ENCODE data around the gene CPN2.

Gene CPN2

DNA sequence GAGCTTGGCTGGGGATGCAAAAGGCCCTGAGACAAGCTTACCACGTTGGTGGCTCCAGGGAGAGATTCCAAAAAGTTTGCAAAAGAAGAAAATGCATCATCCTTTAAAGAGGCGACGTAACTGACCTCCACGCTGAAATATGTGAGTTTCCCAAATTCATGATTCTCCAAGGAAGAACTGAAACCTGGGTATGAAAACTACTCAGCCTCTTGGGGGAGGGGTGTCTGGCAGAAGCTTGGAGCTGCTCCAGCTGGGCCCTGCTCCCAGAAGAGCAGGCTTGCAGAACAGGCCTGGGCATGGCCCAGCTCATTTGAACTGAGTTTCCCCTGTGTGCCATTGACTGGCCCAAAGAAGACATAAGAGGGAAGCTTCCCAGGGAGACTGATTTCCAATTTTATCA is 20.5 kb downstream of the CPN2 start:
- no peak for DNase-seq (ENCODE audit: extremely low read depth in 1 of 2, low read depth in 1 of 2)

DNA sequence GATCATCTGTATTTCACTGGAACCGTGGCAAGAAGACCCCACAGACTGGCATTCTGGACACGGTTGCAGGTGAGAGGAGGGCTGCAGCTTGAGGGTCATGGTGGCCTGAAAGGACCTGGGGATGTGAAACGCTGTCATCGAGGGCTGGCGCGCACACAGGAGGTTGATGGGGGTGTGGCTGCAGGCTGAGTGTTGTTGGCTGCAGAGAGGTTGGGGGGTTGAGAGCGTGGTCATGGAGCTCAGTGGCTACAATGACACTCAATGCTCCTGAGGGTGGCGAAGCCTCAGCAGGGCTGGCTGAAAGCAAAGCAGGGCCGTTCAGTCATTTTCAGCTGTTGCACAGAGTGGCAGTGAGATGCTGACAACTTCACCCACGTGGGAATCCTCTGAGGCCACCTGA is 21.0 kb downstream of the CPN2 start:
- no peak for DNase-seq (ENCODE audit: extremely low read depth in 1 of 2, low read depth in 1 of 2)

DNA sequence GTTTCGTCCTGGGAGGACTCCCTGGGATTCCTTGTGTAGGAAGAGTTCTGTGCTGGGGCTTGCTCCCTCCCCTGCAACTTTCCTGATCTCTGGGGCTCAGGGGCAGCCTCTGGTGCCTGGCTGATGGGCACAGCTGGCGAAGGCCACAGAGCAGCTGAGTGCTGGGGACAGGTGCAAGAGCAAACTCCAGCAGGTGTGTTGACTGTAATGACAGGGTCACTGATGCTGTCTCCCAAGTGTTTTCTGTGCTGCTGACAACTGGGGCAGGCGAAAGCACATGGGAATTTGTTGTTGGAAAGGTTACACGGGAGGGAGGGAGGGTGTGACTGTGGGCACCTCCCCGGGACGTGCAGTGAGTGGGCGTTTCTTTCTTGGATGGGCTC is 21.6 kb downstream of the CPN2 start:
- no peak for DNase-seq (ENCODE audit: extremely low read depth in 1 of 2, low read depth in 1 of 2)

DNA sequence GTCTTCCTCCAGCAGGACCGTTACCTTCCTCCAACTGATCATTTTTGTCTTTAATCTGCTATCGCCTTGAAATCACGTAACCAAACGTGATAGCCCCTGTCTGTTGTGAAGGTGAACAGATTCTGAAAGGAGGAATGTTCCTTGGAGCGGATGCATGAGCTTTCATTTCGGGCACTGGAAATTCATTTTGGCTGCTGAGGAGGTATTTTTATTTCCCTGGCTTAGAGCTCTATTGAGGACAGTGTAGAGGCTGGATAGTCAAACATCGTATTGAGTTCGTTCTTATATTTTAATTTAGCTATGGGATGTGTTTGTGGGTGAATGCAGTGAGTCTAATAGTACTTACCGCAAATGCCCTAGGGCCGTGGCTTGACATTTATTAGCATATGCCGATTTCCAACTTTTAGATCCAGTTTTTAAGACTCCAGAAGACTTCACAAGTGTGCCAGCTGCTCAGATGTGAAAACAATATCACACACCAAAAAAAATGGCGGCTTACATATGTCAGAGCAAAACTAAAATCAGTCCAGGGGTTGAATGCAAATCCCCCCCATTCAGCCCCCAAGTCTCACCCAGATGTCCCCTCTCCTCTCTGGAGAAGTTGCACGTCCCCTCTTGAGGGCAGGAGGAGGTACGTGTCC is 22.1 kb downstream of the CPN2 start:
- DNase-seq (ENCODE audit: extremely low read depth in 1 of 2, low read depth in 1 of 2) = no peak

DNA sequence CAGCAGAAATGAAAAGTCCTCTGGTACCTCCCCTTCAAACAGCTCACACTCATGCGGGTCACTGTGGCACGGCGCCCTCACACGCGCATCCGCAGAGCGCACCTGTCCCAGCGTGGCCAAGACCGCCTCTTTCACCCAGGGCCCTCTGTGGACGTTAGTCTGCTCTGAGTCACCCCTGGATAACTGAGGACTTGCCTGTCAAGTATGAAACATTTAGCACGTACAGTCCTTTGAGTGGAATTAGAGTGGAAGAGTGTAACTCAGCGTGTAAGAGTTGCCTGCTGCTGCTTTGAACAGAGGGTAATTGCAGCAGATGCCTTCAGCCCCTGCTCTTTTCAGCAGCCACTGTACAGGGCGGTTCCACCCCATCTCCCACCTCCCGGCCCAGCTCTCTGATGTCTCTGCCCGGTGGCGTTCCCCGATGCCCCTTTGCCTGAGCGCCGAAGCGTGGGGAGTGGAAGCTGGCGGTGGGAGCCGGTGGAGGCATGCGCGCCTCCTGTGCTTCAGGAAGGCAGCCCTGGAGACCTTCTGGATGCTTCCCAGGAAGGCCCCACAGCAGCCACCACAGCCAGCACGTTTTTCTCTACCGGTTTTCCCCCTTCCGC is 23.0 kb downstream of the CPN2 start:
- no peak for DNase-seq (ENCODE audit: extremely low read depth in 1 of 2, low read depth in 1 of 2)

DNA sequence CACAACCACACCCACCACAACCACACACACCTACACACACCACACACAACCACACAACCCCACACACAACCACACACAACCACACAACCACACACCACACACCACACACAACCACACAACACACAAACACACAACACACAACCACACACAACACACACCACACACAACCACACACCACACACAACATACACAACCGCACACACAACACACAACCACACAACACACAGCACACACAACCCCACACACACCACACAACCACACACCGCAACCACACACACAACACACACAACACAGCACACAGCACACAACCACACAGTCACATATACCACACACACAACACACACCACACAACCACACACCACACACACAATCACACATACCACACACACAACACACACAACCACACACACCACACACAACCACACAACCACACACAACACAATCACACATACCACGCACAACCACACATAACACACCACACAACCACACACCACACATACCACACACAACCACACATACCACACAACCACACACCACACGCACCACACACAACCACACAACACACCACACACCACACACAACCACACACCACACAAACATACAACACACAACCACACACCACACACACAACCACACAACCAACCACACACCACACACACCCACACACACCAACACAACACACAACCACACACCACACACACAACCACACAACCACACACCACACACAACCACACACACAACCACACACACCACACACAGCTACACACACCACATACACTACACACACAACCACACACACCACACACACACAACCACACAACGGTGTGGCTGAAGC is 23.7 kb downstream of the CPN2 start:
- DNase-seq (ENCODE audit: extremely low read depth in 1 of 2, low read depth in 1 of 2) = no peak

DNA sequence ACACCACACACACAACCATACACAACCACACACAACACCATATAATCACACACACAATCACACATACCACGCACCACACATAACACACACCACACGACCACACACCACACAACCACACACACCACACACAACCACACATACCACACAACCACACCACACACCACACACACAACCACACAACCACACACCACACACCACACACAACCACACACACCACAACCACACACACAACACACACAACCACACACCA is 24.2 kb downstream of the CPN2 start:
- no peak for DNase-seq (ENCODE audit: extremely low read depth in 1 of 2, low read depth in 1 of 2)

DNA sequence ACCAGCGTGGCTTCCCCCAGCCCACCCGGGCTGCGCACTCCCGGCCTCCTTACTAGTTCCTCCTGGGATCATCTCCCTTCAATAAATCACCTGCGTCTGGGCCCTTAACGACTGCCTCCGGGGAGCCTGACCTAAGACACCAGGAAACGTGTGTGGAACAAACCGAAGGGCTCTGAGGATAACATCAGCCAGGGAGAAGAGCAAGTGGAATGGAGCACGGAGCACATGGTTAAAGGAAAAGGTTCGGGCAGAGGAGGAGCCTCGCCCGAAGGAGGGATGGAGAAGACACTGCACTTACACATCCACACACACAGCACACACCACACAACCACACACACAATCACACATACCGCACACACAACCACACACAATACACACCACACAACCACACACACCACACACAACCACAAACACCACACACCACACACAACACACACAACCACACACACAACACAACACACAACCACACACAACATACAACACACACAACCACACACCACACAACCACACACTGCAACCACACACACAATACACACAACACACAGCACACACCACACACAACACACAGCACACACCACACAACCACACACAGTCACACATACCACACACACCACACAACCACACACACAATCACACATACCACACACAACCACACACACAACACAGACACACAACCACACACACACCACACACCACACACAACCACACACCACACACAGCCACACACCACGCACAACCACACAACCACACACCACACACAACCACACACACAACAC is 24.7 kb downstream of the CPN2 start:
- no peak for DNase-seq (ENCODE audit: extremely low read depth in 1 of 2, low read depth in 1 of 2)

DNA sequence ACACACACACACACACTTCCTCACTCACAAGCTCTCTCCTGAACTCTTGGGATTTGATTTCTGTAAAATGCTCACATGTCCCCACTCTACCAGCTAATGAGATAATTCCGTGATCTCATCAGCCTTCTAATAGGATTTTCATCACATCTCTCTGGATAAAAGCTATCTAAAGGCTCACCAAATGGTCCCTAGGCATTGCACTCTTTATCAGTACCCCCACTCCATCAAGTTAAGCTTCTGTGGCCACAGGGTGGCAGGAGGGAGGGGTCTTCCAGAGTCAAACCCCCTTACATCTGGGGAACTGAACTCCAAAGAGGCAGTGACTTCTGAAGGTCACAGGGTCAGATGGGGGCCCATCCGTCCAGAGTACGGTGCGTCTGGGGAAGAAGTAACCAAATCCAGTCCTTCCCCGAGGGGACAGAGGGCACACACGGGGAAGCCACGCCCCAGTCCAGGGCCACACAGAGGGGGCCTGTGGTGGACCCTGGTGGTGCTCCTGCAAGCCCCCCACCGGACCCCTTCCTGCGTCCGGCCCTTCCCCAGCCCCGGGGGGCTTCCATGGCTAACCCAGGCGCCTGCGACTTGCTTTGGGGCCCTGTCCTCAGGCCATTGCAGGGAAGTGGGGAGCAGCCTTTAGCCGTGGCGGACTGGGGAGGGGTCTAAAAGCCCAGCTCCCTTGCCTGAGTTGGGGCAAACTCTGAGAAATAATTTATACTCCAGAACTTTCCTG is 25.5 kb downstream of the CPN2 start:
- no peak for DNase-seq (ENCODE audit: extremely low read depth in 1 of 2, low read depth in 1 of 2)

DNA sequence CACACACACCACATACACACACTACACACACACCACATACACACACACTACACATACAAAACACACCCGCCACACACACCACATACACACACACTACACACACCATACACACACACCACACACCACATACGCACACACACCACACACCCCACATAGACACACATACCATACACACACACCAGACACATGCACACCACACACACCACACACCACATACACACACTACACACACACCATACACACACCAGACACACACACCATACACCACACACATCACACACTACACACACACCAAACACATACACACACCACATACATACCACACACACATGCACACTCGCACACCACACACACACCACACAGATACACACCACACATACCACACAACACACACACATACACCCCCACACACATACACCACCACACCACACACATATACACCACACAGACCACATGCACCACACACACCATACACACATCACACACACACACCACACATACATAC is 26.3 kb downstream of the CPN2 start:
- no peak for DNase-seq (ENCODE audit: extremely low read depth in 1 of 2, low read depth in 1 of 2)

DNA sequence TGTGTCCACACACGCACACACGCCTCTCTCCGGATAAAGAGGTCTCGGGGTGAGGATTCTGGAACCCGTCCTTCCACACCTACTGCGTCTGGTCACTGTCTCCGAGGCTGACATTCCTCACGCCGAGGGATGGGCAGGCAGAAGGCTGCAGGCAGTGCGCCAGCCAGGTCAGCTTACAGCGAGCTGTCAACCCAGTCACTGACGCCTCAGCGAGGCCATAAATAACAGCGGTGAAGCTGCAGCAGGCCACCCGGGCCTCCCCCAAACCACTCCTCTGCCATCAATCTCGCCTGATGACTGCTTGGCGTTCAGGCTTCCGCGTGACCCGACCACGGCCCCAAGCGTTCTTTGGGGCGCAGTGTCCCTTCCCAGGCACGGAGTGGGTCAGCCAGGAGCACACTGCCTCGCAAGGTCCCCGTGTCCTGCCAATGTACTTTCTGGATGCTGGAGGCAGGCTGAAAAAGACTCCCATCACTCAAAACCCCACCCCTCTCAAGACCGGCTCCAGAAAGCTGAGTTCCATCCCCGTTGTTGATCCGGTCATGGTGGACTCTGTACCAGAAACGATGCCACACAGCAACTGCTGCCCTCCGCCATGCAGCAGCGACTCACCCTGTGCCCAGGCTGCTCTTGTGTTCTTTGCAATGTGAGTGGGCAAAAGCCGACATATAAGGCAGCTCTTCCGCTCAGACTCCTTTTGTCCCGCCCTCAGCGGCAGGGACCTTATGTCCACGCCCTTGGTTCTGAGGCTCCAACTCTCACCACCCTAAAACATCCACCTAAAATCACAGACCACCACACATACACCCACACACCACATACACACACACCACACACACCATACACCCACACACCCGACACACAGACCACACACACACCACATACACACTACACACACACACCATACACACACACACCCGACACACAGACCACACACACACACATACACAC is 27.1 kb downstream of the CPN2 start:
- no peak for DNase-seq (ENCODE audit: extremely low read depth in 1 of 2, low read depth in 1 of 2)

DNA sequence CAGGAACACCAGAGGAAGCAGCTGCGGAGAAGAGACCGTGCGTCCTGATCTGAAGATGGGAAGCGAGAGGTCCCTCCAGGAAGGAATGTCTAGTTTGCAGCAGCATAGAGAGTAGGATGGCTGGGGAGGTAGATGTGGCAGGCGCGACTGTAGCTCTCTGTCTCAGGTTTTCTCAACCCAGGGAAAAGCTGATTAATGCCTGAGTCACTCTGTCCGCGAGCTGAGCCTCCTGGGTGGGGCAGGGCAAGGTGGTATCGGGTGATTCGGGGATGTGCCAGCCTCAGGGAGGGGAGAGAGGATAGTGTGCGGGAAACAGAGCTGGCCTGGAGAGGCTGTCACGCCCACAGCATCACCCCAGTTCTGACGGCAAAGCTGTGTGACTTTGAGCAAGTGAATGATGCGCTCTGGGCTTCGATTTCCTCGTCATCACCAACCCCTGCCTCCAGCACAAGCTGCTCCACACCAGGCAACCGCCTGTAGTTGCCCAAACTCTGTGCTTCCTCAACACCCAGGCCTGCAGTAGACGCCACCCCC is 28.4 kb downstream of the CPN2 start:
- DNase-seq (ENCODE audit: extremely low read depth in 1 of 2, low read depth in 1 of 2) = no peak

DNA sequence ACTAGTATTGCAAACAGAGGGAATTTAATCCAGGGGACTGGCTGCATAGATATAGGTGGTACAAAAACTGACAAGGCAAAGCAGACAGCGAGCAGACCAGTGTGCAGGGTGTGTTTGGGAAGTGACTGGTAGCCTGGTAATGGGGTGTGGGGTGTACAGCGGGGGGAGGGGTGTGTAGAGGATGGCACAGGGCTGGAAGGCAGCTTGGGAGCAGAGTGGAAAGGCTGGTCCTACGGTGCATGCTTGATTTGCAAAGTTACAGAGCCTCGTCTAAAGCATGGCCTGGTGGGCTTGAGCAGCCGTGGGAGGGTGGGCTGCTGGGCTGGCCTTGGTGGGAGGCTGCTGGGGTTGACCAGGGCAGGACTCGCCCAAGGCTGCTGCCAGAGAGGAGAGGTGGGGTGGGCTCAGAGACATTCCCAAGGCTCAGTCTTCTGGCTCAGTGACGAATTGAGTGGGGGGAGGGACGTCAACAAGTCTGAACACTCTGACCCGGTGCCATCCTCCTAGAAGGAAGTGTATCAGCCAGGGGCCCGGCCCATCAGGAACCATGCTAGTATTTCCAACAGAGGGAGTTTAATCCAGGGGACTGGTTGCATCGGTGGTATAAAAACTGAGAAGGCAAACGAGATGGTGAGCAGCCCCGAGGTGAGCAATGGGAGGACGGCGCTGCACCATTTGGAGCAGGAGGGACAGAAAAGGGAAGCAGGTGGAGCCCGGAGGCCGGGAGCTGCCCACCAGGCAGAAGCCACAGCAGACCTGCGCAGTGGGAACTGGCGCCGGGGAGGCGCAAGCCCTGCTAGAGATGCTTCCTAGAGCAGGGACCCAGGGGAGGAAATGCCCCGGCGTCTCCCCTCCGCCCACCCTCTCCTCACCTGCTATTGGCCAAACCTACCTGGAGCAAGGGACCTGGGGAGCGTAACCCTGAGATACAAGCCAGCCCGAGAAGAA is 29.2 kb downstream of the CPN2 start:
- DNase-seq (ENCODE audit: extremely low read depth in 1 of 2, low read depth in 1 of 2) = no peak

DNA sequence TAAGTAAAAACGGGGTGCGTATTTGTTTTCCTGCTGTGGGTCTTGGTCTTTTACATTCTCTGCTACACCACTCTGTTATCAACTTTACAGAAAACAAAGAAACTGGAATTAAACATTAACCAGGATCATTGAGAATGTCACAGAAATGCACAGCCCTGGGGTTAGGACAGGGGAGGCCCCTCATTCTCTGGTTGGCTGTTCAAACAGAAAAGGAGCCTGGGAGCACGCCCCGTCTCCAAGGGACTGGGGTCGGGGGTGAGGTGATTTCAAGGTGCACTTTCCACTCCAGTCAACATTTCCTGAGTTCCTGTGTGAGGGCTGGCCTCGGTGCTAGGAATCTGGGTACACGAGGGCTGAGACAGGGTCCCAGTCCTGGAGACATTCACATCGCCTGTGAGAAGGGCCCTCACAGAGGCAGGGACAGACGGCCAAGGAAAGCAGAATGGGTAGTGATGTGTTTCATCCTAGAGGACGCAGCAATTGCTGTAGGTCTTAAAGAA is 30.3 kb downstream of the CPN2 start:
- no peak for DNase-seq (ENCODE audit: extremely low read depth in 1 of 2, low read depth in 1 of 2)

DNA sequence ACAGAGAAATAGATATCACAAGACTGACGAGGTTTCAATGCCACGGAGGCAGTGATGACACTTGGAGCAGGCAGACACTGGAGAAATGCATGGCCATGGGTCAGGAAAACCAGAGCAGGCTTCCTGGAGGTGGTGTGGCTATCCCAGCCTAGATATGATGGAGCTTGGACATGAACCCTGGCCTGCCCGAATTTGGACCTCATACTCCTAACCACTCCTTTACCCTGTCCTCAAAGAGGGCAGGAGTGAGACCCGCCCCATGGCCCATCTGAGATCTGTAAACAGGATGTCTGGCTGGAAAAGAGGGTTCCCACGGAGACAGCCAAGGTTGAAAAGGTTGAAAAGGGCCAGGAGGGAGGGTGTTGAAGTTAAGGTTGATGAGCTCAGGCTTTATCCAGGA is 31.0 kb downstream of the CPN2 start:
- DNase-seq (ENCODE audit: extremely low read depth in 1 of 2, low read depth in 1 of 2) = no peak

DNA sequence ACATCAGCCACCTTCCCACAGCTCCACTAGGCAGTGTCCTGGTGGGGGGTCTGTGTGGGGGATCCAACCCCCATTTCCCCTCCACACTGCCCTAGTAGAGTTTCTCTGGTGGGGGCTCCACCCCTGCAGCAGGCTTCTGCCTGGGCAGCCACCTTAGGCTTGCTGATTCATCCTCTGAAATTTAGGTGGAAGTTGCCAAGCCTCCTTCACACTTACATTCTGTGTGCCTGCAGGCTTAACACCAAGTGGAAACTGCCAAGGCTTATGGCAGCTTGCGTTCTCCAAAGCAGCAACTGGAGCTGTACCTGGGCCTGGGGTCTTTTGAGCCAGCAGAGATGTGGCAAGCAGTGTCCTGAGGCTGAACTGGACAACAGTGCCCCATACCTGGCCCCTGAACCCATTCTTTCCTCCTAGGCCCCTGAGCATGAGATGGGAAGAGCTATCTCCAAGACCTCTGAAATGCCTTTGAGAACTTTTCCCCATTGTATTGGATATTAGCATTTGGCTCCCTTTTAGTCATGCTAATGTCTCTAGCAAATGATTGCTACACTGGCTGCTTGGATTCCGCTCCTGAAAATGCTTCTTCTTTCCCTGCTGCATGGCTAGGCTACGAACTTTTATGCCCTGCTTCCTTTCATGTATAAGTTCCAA is 32.5 kb downstream of the CPN2 start:
- DNase-seq (ENCODE audit: extremely low read depth in 1 of 2, low read depth in 1 of 2) = no peak

DNA sequence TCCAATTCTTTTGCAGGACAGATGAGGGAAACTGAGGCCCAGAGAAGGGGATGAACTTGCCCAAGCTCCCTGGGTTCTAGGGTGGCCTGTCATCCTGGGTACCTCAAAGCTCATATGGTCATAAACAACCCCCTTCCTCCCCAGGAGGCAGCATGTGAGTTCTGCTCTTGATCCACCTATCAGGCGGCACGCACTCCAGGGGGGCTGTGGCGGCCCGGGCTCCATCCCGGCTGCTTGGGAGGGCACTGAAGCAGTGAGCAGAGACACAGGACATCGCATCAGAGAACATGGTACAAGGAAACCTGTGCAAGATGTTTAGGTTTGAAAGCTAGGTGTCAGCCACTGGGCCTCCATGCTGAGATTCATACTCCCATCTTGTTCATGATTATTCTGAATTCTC is 34.2 kb downstream of the CPN2 start:
- no peak for DNase-seq (ENCODE audit: extremely low read depth in 1 of 2, low read depth in 1 of 2)

DNA sequence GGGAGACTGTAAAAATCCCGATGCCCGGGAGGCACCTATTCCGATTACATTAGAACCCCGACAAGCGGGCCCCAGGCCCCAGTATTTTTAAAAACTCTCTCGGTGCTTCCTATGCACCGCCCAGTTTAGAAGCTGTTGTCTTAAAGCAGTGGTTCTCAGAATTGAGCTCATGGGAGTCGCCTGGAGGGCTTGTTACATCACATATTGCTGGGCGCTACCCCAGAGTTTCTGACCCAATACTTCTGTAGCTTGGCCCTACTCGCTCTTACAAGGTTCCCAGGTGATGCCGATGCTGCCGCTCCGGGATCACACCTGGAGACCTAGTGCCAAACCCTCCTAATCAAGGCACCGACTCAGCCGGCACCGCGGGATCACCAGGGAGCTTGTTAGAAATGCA is 35.2 kb downstream of the CPN2 start:
- no peak for DNase-seq (ENCODE audit: extremely low read depth in 1 of 2, low read depth in 1 of 2)
